OCI-M2 (cell line): ENCODE data around the gene POMGNT2.

ENCODE experiments used
- DNase-seq: peaks from one replicate; lab custom pipeline; 2025; ENCODE audit not compliant: unreplicated experiment; lab: John Stamatoyannopoulos, UW

Gene POMGNT2

GRCh38 chr3:43104039-43104438 is 1.8 kb downstream of the POMGNT2 start:
- DNase-seq: no peak

DNA sequence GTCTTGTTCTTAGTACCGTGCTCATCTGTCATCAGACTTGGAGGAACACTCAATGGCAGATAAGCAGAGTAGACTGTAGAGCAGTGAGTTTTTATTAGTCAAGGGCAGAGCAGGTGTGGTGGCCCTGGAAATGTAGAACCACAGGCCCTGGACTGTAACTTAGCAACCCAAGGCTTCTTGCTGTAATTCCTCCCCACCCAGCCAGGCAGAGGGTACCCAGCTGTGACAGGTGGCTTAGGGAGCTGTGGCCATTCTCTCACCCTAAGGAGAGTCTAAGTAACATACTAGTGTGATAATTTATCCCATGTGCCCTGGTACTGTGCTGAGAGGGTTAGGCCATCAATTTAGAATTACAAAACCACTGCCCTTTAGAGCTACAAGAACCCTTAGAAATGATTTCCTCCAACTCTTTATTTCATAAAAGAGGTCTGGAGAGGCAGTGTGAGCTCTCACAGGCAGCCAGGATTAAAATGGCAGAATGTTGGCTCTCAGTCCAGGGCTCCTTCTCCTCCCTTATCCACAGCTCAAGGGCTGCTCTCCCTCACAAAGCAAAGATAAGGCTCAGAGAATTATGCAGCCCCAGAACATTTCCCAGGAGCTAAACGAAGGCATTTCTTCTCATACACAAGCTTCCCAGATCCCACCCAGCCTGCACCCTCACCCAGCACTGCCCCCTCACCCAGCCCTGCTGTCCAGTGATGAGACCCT is 3.0 kb downstream of the POMGNT2 start:
- DNase-seq: no peak

DNA sequence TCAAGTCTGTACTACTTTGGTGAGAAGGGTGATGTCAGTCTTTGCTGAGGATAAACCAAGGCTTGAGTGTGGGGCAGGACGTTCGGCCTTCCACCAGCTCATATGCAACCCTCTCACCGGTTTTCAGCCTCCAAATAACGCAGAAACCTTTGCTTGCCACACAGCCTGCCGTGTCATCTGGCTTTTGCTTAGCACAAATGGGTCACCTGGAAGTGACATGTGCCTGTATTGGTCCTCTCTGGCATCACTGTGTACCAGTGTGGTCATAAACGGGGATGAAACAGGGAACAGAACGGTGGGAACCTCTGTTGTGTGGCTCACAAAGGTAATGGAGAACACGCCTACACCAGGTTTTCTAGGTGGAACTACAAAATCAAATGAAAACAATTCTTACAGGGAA is 7.1 kb downstream of the POMGNT2 start:
- DNase-seq: no peak

- no peak for DNase-seq
Measured at GRCh38 chr3:43097400-43098080, 8.3 kb downstream of the POMGNT2 start.

GRCh38 chr3:43096761-43097160 is 9.1 kb downstream of the POMGNT2 start:
- no peak for DNase-seq

- DNase-seq: no peak
Measured at GRCh38 chr3:43095370-43095769, 10.5 kb downstream of the POMGNT2 start.

DNA sequence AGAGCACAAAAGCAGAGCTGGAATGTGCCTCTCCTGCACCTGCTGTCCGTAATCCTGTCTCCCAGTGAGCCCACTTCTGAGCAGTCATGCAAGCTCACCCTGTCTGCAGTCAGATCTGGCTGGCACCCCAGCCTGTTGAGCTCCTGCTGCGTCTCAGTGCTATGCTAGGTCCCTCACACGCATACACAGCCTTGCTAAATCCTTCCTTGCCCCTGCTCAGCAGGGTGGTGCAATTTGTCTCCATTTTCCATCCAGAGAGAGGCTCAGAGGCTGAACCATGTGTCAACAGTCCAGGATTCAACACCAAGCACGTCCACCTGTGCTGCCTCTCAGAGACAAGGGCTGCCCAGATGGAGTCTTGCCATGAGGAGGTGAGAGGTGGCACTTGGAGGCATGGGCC is 11.0 kb downstream of the POMGNT2 start:
- no peak for DNase-seq

DNA sequence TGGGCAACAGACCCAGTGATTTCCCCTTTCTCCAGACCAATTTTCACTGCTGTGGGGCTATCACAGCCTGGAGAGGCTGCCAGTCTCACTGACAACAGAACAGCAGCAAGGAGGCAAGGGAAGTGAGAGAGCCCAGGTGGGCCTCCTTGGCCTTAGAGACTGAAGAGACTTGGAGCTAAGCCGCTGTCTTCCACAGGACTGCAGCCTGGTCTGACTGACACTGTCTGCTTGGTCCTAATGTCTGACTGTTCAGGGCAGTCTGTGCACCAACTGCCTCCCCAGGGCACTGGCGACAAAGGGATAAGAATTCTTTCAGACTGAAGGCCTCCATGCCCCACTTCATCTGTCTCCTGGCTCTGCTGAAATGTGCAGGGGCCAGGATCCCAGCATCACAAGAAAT is 11.5 kb downstream of the POMGNT2 start:
- no peak for DNase-seq

GRCh38 chr3:43093974-43094373 is 11.9 kb downstream of the POMGNT2 start:
- no peak for DNase-seq

DNA sequence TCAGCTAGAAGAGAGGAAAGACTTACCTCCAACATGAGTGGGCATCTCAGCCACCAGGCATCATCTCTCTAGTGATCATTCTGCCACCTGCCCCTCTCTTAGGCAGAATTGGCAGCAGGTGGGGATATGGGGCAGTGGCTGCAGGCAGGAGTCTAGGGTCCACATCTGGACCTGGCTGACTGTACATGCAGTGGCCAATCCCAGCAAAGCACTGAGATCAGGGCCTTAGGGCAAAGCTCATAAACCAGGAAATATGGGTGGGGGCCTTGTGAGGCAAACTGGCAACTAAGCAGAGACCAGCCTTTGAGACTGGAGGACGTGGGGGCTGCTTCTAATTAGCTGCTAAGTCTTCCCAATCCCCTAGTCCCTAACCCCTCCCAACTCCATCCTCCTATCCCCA is 12.9 kb downstream of the POMGNT2 start:
- no peak for DNase-seq

DNA sequence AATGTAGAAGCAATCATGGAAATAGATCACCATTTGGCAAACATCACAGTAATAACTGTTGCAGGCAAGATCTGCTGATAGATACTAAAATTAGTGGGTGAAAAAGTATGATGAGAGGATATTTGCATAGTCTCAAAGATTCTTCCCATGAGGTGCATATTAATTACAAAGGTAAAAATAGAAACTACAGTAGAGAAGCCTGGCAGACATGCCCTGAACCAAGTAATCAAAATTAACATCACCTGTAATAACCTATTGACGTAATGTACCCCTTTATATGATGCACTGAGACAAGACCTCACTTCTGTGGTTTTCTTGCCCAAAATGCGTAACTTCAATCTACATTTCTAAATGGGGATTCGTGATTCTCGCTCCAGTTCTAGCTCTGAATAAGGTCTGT is 14.4 kb downstream of the POMGNT2 start:
- DNase-seq: no peak

DNA sequence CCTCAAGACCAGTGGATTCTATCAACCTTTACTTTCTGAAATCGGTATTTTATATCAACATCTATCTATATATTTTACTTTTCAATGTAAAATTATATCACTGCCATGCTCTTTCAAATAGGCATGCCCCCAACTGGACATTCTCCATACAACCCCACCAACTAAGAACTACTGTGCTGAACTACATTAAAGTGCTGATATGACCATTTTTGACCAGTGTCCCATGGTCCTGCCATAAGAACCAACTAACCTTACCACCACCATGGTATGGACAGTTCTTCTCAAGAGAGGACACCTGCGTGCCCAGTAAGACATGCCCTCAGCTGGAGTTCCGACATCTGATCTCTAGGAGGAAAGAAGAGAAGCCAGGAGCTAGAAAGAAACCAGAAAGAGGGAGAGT is 15.6 kb downstream of the POMGNT2 start:
- no peak for DNase-seq

DNA sequence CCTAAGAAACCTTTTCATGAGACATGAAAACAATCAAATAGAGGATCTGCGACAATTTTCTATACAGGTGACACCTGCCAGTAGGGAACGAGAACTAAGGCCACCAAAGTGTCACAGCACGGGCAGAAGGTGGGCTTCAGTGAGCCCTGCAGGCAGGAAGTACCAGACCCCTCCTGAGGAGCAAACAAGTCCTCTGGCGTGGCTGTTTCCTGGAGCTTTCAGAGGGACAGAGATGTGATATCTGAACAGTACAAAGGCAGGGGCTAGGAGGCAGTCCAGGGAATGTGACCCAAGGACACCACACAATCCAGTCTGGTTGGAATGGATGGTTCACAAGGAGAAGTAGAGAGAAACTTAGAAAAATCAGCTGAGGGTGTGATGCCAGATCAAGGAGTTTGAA is 16.8 kb downstream of the POMGNT2 start:
- DNase-seq: no peak

GRCh38 chr3:43087249-43087776 is 18.6 kb downstream of the POMGNT2 start:
- no peak for DNase-seq

- no peak for DNase-seq
Measured at GRCh38 chr3:43086460-43087165, 19.3 kb downstream of the POMGNT2 start.

DNA sequence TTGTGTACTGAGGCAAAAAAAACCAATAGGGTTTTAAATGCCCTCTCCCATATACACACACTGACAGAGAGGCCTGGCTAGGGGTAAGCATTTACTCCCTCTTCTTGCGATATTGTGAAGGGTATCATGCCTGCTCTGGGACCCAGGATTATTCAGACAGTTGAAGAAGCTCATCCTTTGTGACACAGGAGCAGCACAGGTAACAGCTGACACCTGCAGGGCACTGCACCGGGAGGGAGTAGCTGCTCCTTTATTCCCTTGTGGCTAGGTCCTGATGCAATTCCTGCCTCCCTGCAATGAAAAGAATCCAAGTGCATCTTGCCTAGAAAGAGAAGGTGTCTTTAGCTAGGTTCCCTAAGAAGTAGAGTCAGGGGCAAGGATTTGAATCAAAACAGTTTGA is 23.4 kb downstream of the POMGNT2 start:
- no peak for DNase-seq

- no peak for DNase-seq
Measured at GRCh38 chr3:43081796-43082195, 24.1 kb downstream of the POMGNT2 start.

- DNase-seq: no peak
Measured at GRCh38 chr3:43080726-43081568, 24.9 kb downstream of the POMGNT2 start.

- no peak for DNase-seq
Measured at GRCh38 chr3:43079536-43080332, 26.1 kb downstream of the POMGNT2 start.

DNA sequence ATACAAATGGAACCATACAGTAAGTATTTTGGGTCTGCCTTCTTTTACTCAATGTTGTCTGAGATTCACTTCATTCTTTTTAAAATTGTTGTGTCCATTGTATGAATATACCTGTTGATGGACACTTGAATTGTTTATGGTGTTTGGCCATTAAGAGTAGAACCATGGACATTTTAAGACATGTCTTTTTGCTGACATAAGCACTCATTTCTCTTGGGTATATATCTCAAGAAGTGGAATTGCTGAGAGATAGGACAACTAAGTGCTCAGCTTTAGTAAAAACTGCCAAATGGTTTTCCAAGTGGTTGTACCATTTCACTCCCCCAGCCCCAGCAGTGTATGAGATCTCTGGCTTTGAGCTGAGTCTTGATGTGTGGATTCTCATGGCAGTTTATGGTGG is 28.2 kb downstream of the POMGNT2 start:
- DNase-seq: no peak
